Measurements from ENCODE around the gene ITPR1.

The ITPR1 gene

DNA sequence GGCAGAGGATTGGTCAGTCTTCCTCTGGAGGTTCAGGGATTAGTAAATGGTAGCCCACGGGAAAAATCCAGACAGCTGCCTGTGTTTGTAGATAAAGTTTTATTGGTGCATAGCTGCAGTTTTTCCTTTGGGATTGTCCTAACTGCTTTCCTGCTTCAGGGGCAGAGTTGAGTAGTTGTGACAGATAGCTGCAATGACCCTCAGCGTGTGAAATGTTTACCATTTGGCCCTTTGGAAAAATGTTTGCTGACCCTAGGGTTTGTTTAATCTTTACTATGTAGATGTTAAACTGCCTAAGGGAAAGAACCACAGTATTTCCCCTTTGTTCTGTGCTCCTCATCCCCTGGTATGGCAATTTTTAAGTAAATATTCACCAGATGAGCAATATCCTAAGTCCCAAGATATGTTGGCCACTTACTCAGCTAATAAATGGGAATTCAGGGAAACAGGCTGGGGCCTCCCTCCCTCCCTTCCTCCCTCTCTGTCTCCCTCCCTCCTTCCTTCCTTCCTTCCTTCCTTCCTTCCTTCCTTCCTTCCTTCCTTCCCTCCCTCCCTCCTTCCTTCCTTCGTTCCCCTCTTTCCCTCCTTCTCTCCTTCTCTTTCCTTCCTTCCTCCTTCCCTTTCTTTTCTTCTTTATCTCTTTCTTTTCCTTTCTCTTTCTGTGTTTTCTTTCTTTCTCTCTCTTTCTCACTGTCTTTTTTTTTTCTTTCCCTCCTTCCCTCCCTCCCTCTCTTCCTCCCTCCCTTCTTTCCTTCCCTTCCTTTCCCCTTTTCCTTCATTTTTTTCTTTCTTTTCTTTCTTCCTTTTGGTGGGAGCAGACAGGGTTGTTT lies 251.5 kb downstream of the ITPR1 start:
- DNase-seq (ENCODE audit: low spot score) = no peak

DNA sequence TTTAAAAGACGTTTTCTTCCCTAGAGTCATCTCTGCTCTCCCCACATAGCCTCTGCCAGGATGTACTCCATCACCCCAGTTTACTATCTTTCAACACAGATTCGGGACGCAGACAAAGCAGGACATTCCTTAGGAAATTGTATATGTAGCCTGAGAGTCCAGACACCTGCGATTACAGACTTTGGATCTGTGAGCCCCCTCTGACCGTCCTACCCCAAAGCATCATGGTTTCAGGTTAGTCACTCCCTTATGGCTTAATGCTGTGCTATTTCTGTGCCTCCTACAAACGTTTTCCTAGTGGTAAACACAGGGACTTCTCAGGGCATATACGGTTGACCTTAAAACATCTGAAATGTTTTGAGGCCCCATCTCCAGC lies 252.1 kb downstream of the ITPR1 start:
- no peak for DNase-seq (ENCODE audit: low spot score)

GRCh38 chr3:4746241-4746958 lies 253.3 kb downstream of the ITPR1 start:
- DNase-seq (ENCODE audit: low spot score) = no peak

DNA sequence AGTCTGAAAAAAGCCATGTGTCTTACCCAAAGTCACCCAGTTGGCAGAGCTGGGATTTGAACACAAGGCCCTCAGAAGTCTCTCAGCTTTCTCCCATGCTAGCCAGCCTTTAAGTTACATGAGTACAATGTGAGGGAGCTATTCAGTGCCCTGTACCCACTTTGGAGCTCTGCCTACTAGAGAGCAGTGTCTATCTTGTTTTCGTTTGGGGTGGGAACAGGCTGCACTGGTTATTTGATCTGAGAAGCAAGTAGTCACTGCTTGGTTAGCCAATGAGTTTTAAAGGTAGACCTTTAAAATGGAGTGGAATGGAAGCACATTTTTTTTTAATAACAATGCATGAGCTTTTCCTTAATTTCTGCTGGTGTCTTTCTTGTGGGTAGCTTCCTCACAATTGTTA lies 255.0 kb downstream of the ITPR1 start:
- no peak for DNase-seq (ENCODE audit: low spot score)

- DNase-seq (ENCODE audit: low spot score) = no peak
Measured at GRCh38 chr3:4748701-4749378, 255.7 kb downstream of the ITPR1 start.

DNA sequence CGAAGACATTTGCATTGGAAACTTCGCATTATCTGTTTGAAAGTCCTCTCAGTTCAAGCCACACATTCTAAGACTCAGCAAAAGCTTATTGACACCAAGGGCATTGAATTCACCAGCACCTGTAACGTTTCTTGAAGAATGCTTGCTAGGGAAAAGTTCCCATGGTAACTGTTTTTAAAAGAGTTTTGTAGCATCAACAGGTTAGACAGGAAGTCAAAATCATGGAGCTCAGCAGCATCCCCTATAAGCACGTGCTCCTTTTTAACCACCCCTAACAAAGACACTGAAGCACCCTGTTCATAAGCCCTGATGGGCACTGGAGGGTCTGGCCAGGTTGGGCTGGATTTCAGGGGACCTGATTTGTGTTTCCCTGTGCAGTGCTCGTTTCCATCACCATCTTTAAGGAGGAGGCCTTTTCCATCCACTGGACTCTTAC lies 256.4 kb downstream of the ITPR1 start:
- no peak for DNase-seq (ENCODE audit: low spot score)

DNA sequence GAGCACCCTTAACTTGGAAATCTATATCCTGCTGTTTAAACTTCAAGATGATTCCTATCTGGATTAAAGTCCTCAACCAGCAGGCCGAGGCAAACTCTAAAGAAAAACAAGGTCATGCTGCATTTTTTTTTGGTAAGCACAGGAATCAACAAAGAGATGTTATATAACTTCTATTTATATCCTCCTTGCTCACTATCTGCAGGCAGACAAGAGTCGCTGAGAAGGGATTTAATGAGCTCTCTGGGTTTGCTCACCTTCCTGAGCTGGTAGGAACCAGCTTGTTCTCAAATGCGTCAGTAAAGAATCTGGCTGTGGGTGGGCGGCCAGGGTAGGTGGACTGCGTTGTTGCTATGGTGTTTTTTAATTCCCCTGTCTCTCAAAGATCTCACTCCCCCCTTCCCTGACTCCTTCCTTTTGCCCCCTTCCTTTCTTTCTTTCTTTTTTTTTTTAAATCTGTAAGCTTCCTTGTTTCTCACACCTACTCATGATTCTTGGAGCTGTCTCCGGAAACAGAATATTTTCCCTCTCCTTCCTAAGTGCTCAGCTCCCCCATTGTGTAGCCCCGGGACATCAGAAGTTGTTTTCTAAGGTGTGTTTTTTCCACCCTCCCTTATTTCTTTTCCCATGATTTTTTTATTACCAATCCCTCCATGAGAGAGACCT lies 257.3 kb downstream of the ITPR1 start:
- no peak for DNase-seq (ENCODE audit: low spot score)

DNA sequence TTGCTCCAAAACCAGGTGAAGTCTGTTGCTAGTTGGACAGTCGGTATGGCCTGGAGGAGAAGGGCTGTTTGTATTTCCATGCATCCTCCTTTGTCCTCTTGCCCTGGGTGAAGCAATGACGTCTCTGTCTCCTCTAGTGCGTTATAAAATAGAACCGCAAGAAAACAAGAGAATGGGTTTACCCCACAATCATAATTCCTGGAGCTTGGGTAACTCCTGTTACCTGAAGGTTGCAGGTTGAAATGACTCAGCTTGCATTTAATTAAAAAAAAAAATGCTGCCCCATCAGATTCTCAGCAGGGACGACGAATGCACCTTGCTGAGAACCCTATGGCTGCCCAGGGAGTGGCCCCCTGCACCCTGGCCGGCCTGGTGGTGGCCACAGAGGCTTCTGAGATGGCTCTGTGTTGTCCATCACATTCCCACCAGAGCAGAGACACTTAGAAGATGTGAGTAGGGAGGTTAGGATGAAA lies 257.9 kb downstream of the ITPR1 start:
- no peak for DNase-seq (ENCODE audit: low spot score)

GRCh38 chr3:4751502-4752101 lies 258.5 kb downstream of the ITPR1 start:
- DNase-seq (ENCODE audit: low spot score) = no peak

DNA sequence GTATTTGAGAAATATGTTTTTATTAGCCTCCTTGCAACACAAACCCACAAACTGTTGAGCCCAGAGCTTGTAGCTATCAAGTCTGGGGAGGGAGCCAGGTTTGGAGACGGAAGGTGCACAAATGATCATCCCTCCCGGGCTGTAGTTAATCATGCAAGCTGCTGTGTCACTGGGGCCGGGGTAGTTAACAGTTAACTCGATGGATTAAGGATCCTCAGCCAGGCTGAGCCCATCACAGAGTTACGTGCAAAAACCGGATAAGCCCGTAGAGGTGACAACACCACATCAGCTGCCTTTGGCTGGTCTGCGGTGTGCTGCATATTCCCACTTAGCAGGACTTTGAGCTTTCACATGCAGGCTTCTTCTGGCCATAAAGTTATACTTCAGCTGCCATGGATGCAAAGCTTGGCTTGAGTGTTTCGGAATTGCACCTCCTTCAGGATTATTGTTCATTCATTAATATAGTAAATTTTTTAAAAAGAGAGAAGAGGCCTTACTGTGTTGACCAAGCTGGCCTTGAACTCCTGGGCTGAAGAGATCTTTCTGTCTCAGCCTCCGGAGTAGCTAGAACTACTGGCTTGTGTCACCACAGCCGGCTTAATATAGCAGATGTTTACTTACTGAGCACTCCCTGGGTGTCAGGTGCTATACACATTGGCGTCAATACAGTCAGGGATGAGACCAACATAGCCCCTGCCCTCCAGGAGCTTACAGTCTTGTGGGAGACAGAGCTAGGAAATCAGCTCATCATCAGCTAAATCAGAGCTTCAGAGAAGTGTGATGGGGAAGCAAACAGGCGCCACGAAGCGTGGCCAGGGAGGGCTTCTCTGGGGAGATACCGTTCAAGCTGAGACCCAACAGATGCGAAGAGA lies 259.3 kb downstream of the ITPR1 start:
- DNase-seq (ENCODE audit: low spot score) = no peak

DNA sequence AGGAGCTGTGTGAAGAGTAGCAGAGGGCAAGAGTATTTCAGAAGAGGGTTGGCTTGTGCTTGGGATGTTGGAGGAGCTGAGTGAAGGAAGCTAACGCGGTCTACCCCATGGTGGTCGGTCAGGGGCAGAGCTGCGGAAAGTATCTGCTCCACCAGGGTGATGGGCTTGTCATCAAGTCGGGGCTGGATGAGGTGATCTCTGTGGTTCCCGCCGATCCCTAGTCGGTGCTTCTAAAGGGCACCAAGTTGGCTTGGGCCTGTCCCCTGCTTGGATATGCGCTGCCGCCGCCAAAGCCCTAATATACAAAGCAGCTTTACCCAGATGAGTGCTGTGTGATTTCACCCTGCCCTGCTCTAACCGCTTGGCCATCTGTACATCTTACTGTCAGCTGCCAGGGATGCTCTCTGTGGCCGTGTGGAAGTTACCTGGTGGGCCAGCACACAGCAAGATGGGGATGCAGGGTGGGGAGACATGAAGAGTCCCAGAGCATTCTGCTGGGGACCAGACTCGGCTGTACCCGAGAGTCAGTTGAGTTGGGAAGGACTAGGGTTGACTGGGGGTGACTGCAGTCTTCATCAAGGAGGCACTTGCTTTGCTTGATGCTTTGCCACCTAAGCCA lies 260.0 kb downstream of the ITPR1 start:
- DNase-seq (ENCODE audit: low spot score) = no peak

- DNase-seq (ENCODE audit: low spot score) = no peak
Measured at GRCh38 chr3:4754180-4755086, 261.3 kb downstream of the ITPR1 start.

GRCh38 chr3:4755566-4755965 lies 262.4 kb downstream of the ITPR1 start:
- DNase-seq (ENCODE audit: low spot score) = no peak

DNA sequence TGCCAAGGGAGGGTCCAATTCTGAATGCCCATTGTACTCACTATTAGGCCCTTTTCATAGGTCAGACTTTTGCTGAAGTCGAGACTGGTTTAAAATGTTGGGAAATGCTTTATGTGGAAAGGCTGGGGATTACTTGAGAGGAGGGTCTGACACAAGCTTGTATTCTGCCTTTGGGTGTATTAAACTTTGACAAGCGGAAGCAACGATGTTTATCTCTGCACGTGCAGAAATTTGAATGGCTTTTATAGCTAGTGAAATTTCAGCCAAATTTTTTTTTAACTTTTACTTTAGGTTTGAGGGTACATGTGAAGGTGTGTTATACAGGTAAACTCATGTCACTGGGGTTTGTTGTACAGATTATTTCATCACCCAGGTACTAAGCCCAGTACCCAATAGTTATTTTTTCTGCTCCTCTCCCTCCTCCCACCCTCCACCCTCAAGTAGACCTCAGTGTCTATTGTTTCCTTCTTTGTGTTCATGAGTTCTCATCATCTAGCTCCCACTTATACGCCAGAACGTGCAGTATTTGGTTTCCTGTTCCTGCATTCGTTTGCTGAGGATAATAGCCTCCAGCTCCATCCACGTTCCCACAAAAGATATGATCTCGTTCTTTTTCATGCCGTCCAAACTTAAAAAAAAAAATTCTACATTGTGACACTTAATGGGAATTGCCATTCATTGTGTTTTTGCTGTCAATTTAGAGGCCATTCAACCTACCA lies 263.1 kb downstream of the ITPR1 start:
- no peak for DNase-seq (ENCODE audit: low spot score)

DNA sequence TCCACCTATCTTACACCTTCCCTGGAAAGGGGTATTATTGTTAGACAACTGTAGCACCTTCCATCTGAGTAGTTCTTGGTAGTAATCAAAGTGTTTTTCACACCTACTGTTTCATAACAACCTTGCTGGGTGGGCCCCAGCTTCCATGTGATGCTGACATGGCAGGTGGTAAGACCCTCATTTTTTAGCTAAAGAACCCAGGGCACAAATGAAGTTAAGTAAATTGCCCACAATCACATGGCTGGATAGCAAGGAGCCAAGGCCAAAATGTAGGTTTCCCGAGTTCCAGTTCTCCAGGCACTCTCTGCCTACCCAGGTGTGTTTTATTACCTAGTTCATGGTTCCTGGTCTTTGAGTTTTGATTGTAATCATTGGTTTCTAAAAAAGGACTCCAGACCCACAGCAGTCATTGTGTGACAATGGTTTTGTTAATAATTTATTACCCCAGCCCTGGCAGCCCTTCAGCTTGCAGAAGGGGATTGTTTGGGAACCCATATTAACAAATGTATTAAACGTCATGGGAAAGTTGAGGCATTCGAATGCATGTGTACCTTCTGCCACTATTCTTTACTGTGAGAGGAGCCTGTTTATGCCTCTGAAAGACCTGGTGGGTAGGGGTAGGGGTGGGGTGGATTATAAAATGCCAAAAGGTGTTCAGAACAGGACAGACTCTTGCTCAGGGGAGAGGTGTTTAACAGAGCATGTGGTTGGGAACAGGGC lies 263.9 kb downstream of the ITPR1 start:
- DNase-seq (ENCODE audit: low spot score) = no peak

DNA sequence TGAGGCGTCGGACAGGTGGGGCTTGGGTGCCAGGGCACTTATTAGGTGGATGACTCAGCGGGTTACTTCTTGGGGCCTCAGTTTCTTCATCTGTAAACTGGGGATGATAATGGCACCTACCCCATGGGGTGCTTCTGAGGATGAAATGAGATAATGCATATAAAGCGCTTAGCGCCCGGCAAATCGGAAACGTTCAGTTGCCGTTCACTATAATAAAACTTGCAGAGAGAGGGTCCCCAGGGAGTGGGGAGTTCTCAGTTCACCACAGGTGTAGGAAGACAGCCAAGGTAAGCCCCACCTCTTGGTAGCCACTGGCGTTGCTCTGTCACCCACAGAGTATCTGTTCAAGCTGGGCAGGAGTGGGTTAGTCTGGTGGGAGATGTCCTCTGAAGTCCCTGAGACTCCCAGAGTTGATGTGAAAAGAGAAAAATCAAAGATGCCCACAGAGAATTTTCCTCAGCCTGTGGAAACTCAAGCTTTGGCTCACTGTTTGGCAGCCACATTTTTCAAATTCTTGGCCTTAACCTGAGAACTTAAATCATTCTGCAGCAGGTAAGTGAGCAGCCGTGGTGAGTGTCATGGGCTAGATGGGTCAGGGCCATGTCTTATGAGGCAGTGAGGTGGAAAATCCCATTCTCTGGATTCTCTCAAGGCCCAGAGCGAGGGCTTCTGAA lies 264.6 kb downstream of the ITPR1 start:
- DNase-seq (ENCODE audit: low spot score) = no peak

- DNase-seq (ENCODE audit: low spot score) = no peak
Measured at GRCh38 chr3:4758249-4758860, 265.2 kb downstream of the ITPR1 start.

Data from ecto neural progenitor cell (in vitro differentiated cells).